B cell (primary cell): Measurements from ENCODE around the gene D2HGDH.

Experiments used
- CTCF ChIP-seq: fragments of 200-600 bp; IDR thresholded peaks from one replicate; pipeline ENCODE4 v1.8.0; 2022; ENCODE audit warnings: antibody characterized with exemption, mild to moderate bottlenecking
- EZH2 ChIP-seq: IDR thresholded peaks from 2 replicates; pipeline ENCODE4 v1.6.1; 2012; ENCODE audit warnings: borderline replicate concordance, low read depth, mild to moderate bottlenecking, moderate library complexity, low read length; ENCODE audit not compliant: insufficient read depth, poor library complexity, severe bottlenecking

GRCh38 chr2:241726459-241726858 lies 8.0 kb upstream of the D2HGDH start:
- TF ChIP-seq CTCF, result no peak
- TF ChIP-seq EZH2, result no peak
